Hematopoietic multipotent progenitor cell treated with erythropoietin and hydrocortisone succinate and interleukin-3 and kit ligand, for 8 days (in vitro differentiated cells): ENCODE data around the gene SYNM.

Experiments
- DNase-seq: peaks from one replicate; pipeline ENCODE4 v3.0.0-alpha.2; 2015

Gene SYNM

GRCh38 chr15:99125061-99125891, 20.4 kb downstream of the SYNM start:
- no peak for DNase-seq

GRCh38 chr15:99126131-99126588, 21.3 kb downstream of the SYNM start:
- DNase-seq, result no peak

GRCh38 chr15:99126930-99127329, 22.1 kb downstream of the SYNM start:
- no peak for DNase-seq

- no peak for DNase-seq
These were observed 22.9 kb downstream of the SYNM start for GRCh38 chr15:99127773-99128172.

DNA sequence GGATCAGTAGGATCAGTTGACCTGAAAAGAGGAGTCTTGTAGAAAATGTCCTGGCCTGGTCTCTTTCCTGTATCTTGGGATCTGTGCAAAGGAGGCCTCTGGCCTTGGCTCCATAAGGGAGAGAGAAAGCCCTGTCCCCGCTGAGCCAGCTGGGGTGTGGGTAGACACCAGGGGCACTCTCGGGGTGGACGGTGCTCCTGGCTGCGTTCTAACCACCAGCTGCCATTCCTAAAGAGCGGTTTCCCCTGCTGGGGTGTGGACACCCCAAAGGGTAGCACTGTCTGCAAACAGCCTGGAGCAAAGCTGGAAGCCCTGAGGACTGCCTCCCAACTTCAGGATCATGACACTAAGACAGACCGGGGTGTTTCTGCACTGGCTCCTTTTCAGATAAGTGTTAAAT, 23.5 kb downstream of the SYNM start:
- no peak for DNase-seq

GRCh38 chr15:99129644-99130043, 24.8 kb downstream of the SYNM start:
- no peak for DNase-seq

DNA sequence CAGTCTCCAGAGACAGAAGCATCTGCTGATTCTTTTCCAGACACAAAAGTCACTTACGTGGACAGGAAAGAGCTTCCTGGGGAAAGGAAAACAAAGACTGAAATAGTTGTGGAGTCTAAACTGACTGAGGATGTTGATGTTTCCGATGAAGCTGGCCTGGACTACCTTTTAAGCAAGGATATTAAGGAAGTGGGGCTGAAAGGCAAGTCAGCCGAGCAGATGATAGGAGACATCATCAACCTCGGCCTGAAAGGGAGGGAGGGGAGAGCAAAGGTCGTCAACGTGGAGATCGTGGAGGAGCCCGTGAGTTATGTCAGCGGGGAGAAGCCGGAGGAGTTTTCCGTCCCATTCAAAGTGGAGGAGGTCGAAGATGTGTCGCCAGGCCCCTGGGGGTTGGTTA, 25.4 kb downstream of the SYNM start:
- no peak for DNase-seq

- no peak for DNase-seq
These were observed 26.0 kb downstream of the SYNM start for GRCh38 chr15:99130765-99131440.

GRCh38 chr15:99131441-99132023, 26.7 kb downstream of the SYNM start:
- no peak for DNase-seq

DNA sequence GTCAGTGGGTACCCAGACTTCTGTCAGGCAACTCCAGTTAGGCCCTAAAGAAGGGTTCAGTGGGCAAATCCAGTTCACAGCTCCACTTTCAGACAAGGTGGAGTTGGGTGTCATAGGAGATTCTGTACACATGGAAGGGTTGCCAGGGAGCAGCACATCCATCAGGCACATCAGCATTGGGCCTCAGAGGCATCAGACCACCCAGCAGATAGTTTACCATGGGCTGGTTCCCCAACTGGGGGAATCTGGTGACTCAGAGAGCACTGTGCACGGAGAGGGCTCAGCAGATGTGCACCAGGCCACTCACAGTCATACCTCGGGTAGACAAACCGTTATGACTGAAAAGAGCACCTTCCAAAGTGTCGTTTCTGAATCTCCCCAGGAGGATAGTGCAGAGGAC, 27.2 kb downstream of the SYNM start:
- no peak for DNase-seq

- DNase-seq, result no peak
These were observed 27.9 kb downstream of the SYNM start for GRCh38 chr15:99132634-99133287.

DNA sequence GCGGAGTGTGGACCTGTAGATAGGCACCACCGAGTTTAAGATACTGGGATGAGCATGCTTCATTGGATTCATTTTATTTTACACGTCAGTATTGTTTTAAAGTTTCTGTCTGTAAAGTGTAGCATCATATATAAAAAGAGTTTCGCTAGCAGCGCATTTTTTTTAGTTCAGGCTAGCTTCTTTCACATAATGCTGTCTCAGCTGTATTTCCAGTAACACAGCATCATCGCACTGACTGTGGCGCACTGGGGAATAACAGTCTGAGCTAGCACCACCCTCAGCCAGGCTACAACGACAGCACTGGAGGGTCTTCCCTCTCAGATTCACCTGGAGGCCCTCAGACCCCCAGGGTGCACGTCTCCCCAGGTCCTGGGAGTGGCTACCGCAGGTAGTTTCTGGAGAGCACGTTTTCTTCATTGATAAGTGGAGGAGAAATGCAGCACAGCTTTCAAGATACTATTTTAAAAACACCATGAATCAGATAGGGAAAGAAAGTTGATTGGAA, 29.5 kb downstream of the SYNM start:
- DNase-seq, result no peak

GRCh38 chr15:99135194-99135593, 30.3 kb downstream of the SYNM start:
- no peak for DNase-seq

- no peak for DNase-seq
These were observed 32.2 kb downstream of the SYNM start for GRCh38 chr15:99137111-99137546.

DNA sequence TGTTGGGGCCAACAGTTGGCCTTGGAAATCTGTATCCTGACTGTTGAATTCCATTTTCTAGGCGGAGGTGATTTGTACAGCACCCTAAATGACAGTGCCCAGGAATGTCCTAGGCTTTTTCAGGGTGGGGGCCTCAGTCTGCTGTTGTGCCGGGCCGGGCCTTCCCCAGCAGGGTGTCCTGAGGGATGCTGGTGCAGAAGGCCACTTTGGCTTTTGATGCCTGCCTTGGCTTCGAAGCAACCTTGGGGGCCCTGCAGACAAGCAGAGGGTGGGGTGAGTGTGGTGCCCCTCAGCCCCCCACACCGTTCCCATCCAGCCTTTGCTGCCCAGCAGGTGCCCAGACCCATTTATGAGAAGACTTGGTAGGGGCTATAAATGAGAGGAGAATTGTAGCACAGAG, 33.0 kb downstream of the SYNM start:
- no peak for DNase-seq

GRCh38 chr15:99138491-99138982, 33.7 kb downstream of the SYNM start:
- DNase-seq, result no peak

DNA sequence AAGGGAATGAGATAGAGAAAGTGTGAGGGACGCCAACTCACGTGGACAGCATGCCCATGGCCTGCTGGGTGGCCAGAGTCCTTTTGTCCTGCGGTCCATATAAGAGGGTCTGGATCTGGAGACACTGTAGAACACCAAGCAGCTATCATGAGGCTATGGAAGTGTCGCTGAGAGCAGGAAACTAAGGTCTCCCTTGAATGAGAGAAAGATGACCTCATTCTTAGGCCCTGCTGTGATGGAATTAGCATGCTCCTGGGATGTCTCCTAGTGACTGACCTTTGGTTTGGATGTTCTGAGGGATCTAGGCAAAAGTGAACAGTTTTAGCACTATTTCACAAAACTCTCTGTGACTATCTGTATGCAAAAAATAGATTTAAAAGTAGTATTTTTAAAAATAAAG, 34.4 kb downstream of the SYNM start:
- no peak for DNase-seq

DNA sequence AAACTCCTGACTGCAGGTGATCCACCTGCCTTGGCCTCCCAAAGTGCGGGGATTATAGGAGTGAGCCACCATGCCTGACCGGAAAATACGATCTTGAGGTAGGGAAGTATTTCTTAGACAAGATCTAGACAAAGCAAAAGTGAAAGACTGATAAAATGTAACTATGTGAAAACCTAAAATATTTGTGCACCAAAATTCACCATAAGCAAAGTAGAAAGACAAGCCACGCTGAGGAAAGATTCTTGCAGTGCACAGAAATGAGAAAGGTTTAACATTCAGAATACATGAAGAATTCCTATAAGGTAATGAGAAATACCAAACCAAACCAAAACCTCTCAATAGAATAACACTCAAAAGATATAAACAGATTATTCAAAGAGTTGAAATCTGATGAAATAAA, 35.7 kb downstream of the SYNM start:
- no peak for DNase-seq

DNA sequence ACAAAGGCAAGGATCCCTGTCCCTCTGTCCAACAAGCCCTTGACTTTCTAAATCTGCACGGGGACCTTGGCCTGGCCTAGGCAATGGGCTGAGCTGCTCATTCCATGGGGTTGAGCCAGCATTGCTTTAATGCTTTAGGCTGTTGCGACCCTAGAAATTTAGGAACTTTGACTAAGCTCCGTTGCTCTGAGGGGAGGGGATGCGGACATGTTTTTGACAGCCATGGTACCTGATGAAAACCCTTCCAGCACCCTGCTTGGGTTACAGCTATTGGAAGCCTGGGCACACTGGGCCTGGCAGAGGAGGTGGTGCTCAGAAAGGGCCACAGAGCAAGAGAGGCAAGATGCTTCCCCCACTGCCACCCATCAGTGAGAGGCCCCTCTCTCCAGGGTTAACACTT, 37.1 kb downstream of the SYNM start:
- no peak for DNase-seq

DNA sequence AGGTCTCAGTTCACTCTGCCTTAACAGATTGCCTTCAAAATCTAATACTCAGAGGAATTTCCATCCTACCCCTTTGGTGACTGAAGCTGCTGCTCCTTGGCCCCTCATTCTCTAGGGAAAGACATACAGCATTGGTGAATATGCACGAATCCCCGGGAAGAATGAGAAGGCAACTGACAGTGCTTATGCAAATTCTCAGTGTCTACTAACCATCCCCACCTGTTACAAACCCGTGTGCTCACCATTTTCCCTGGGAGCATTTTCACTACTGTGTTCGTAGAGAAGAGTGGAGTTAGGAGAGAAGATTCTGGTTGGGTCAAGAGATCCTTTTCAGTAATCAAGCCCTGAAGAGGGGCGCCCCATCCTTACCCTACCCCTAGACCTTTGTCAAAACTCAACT, 37.7 kb downstream of the SYNM start:
- no peak for DNase-seq

GRCh38 chr15:99143242-99143641, 38.4 kb downstream of the SYNM start:
- DNase-seq, result no peak

- DNase-seq, result no peak
These were observed 39.1 kb downstream of the SYNM start for GRCh38 chr15:99143655-99144610.
